NK-92 (cell line): Measurements from ENCODE around the gene LIPT2.
"Not testable (repeated sequence)": the region's sequence is repeated elsewhere in the genome, so short reads cannot be mapped to it uniquely, and the experiment has no call there.

ENCODE experiments used
- DNase-seq: peaks from one replicate; lab custom pipeline; 2025; ENCODE audit not compliant: unreplicated experiment; lab: John Stamatoyannopoulos, UW

The LIPT2 gene

DNA sequence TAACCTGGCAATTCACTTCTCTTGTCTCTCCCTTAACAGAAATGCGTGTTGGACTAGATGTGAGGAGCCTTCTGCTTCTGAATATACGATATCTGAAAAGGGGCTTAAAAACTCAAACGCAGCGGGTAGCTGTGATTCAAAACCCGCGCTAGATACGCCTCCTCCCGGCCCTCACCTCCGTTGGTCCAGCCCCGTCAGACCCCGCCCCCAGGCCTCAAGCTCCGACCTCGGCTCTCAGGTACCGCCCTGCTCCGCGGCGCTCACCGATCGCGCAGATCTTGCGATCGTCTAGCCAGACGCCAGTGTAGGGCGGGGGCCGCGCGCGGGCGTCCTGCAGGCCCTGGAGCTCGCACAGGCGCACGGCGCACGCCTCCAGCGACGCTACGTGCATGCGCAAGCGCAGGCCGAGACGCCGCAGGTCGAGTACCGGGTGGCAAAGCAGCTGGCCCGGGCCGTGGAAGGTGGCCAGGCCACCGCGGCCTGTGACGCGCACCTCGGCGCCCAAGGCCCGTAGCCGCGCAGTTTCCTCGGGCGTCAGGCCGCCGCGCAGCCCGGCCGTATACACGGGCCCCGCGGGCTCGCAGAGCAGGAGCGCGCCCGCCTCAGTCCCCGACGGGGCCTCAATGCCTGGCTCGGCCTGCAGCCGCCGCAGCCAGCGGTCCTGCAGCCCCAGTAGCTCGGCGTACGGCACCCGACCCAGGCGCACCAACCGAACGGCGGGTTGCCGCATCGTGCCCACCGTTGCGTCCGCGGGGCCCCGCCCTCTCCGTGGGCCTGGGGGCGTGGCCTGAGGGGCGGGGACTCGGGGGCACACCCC, at the start of gene LIPT2:
Gene LIPT2 (minus strand): TSS at position 751 of the 817 bp plus-strand sequence. CDS start 21 bp downstream, at position 730.
- peak; percentile 76 for DNase-seq

DNA sequence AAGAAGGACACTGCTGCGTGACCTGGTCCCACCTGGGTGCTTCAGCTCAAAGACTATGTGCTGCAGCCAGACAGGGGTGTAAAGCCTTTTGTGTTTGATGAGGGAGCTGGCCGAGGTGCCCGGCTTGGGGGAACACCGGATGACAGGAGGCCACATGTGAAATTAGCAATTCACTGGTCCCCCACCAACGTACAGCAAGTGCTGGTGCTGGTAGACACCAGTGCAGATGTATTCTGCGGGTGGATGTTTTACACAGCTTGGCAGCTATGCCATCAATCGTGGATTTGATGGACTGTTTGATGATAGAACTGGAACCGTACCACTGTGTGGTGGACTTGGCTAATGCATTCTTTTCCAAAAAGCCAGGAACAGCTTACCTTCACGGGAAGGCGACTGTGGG, 47.9 kb upstream of the LIPT2 start:
- no peak for DNase-seq

DNA sequence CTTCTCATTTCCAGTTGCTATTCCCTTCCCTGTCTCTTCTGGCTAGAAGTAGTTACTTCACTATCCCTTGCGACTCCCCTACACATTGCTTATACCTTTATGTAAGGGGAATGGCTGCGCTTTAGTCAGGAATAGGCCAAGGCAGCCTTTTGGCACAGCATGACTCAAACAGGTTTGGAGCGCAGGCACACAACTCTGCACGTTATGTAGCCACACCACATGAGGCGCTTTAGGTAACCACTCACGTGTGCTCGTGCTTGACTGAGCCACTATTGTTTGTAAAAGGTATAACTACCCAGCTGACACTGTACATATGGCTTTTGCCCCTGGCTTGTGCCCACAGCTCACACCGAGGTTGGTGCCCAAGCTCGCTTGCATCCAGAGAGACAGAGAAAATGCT, 46.7 kb upstream of the LIPT2 start:
- no peak for DNase-seq

DNA sequence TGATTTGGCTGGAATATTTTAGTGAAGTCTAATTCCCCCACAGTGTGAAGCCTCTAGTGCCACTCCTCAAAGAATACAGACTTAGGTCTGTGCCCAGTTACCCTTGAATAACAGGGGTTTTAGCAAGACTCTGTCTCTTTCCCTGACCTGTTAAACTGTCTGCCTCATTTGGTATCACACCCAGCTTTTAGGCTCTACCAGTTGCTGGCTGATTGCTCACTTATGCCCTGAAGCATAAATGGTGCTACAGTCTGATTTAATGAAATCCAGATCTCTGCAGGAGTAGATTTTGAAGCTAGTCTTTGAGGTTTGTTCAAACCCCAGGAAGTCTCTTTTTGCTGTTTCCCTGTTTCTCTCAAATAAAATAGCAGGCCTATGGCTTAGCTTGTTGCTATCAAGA, 45.2 kb upstream of the LIPT2 start:
- DNase-seq = no peak

DNA sequence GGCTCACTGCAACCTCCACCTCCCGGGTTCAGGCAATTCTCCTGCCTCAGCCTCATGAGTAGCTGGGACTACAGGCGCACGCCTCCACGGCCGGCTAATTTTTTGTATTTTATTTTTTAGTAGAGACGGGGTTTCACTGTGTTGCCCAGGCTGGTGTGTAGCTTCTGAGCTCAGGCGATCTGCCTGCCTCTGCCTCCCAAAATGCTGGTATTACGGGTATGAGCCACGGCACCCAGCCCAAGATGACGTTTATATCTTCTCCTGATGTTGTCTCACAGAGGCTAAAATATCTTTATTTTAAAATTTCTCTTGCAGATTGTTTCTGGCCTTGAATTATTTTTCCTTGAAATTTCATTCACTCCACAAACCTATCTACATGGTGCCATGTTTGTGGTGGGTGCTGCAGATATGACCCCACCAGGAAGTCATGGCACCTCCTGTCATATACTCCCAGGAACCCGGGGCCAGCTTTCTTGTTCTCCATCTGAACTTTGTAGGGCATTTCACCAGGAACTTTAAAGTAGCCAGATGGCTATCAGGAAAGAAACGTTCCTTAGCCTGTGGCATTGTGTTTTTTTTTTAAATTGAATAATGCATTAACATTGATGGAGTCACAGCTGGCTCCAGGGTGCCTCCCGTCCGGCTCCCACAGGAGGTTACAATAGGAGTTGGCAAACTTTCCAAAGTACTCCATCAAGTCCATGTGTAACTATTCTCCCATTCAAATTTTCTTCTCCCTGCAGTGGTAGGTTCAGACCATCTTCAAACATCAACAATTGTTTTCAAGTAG, 42.0 kb upstream of the LIPT2 start:
- DNase-seq = no peak

DNA sequence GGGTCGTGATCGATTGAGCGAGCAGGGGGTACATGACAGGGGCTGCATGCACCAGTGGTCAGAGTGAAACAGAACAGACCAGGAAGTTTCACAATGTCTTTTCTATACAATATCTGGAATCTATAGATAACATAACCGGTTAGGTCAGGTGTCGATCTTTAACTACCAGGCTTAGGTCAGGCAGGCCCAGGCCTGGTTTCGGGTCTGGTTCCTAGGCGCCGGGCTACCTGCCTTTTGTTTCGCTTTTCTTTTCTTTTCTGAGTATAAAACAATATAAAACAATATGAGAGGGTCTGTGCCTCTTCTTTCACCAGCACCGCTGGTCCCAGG, 41.4 kb upstream of the LIPT2 start:
- DNase-seq = not testable (repeated sequence)

DNA sequence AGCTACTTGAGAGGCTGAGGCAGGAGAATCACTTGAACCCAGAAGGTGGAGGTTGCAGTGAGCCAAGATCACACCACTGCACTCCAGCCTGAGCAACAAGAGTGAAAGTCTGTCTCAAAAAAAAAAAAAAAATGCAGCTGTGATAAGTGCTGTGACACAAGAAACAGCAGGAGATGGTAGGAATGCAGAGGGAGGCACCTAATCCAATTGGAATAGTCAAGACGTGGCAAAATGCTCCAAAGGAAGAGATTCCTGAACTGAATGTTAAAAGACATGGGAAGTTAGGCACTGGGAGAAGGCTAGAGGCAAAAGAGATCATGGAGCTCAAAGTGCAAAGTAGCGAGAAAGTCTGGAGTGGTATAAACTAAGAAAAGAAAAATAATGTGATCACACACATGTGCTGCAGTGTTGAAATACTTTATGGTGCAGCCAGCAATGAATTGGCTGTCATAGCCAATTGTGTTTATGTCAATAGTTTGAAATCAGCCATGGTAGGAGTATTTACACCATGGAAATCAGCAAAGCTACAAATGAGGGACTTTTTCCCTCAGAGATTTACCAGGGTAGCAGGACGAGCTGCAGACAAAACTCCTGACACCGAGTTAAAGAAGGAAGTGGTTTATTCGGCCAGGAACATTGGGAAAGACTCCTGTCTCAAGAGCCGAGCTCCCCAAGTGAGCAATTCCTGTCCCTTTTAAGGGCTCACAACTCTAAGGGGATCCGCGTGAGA, 40.9 kb upstream of the LIPT2 start:
- no peak for DNase-seq

DNA sequence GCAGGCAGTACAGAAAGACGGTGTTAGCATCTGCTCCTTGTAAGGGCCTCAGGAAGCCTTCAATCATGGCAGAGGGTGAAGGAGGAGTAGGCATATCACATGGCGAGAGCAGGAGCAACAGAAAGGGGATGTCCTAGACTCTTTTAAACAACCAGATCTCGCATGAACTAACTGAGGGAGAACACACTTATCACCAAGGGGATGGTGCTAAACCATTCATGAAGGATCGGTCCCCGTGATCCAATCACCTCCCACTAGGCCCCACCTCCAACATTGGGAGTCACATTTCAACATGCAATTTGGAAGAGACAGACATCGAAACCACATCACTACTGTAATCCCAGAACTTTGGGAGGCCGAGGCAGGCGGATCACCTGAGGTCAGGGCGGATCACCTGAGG, 39.9 kb upstream of the LIPT2 start:
- no peak for DNase-seq

DNA sequence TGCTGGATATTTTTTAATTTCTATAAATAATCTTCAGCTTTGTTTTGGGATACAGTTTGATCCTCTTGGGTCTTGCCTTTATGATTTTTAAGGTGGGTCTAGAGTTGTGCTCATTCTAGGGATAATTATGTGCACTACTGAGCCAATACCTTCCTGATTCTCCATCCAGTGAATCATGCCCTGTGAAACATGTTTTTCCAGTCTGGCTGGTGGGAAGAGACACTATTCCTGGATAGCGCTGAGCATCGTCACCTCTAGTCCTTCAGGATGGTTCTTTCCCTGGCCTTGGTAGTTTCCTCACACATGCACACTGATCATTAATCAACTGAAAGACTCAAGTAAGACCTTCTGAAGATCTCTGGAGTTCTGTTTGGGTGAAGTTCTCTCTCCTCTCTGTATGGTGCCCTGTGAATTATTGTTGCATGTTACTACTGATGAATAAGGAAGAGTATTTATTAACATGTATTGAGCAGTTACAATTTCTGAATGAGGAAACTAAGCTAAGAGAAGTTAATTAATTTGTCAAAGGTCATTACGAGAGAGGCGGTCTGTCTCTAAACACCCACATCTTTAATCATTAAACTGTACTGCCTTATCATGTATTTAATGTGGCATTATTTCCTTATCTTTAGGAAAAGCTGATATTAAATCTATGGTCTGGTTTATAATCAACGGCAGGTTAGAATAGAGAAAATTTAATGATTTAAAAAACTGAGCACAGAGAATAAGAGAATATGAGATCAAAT, 39.1 kb upstream of the LIPT2 start:
- no peak for DNase-seq

DNA sequence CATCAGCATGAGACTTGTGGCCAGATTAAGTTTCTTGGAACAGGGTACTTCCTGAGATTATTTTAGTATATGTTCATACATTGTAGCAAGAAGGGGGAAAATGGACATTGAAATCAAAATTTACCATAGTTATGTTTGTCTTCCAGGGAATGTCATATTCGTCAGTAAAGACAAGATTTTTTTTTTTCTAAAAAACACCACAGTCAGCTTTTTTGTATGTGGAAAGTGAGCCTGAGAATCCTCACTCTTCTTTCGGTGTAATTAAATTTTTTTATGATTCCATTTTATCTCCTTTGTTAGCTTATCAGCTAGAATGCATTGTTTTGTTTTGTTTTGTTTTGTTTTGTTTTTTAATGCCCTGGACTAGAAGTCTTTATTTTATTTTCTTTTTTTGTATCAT, 31.5 kb upstream of the LIPT2 start:
- DNase-seq = no peak

DNA sequence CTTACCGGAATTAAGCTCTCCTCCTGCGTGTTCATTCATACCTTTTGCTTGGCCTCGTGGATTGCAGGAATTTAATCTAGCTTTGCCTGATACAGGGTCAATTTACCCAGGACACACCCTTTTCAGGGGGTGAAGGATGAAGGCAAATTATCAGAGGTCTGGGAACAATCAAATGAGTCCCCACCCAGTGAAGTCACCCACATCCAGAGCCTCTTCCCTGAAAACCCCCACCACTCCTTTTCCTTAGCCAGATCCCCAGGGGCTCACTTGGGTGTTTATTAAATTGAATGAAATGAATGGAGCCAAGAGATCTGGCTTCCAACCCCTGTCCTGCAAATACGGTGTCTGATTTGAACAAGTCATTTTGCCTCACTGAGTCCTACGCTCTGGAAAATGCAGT, 31.0 kb upstream of the LIPT2 start:
- DNase-seq = no peak

DNA sequence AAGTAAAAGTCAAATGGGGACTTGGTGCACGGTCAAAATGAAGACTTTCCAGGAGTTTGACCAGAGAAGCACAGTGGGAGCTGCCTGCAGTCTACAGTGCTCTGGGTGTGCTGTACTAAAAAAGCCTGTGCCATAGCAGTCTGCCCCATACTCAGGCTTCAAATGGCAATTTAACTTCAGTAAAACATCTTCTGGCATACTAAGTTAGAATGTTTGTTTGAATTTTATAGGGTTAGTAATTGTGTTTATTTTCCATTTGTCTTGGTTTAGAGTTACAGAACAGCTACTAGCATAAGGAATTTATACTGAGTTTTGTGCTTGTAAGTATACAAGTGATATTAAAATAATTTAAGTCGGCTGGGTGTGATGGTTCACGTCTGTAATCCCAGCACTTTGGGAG, 29.3 kb upstream of the LIPT2 start:
- no peak for DNase-seq

DNA sequence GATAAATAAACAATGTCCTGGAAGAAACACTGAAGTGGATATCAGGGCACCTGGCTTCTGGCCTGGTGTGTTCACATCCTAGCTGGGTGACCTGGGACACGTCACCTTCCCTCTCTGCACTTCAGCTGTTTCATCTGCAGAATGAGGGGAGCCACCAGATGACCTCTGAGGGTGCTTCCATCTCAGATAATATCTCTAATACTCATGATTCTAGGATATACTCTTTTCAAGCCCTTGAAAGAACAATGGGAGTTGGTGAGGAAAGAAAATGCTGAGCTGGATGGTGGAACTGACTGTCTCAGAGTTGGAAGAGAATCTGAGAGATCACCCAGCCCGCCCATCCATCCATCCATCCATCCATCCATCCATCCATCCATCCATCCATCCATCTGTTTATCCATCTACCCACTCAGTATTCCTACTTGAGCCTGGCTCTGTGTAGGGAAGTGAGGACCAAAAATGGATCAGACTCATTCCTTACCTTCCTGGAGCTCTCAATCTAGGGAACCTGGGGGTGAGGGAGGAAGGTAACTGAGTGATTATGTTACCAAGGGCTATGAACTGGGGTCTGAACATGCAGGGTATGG, 28.2 kb upstream of the LIPT2 start:
- DNase-seq = no peak

DNA sequence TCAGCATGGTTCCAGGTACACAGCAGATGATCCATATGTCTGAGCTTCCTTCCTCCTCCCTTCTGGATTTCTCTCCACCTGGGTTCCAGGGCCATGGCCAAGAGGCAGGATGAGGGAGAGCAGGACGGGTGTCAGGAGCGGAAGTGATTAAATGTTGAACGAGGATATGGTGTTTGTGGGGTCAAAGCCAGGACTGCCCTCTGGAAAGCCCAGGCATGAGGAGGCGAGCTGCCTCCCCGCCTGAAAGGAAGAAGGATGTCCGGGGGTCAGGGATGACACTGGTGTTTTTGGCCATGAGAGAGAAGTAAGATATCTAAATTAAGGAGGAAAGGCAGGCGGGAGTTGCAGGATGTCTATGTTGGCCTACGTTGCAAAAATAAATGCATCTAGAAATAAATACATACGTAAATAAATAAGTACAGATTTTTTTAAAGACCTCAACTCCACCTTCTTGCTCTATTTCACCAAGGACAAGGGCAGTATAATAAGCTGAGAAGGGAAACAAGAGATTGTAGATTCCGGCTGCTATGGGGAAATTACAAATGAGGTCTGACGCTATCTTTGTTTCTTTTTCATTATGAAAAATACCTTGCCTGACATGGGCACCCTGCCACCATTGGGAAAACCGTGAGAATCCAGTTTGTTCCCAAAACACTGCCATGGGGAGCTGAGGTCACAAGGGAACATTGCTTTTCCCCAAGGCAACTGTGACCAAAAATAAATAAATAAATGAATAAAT, 27.6 kb upstream of the LIPT2 start:
- no peak for DNase-seq

DNA sequence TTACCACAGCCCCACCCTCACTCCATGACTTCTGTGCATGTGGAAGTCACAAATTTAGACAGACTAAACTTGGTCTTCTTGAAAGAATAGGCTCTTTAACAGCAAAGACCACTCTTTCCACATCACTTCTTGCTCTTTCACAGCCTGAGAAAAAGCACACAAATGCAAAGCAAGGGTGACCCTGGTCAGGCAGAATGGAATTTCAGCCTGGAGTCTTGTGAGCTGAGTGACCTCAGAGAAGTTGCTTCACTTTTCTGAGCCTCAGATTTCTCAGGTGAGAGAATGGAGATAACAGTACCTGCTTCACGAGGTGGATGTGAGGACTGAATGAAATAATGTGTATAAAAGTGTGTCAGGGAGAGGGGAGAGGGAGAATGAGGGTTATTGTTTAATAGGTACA, 26.8 kb upstream of the LIPT2 start:
- no peak for DNase-seq

DNA sequence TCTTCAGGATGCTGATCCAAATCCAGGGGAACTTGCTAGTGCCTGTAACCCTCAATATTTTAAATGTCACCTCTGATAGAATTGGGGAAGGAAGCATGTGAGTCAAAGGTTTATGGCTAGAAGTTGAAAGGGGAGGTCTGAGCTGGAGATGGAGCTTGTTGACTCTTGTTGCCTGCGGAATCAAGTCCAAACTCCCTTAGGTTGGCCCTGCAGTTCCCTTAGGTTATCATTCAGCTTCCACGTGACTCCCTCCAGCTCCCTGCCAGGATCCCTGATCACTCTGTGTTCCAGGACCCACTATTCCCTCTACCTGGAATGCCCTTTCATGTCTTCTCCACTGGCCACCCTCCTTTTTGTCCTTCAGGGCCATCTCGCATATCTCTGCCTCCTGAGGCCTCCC, 26.2 kb upstream of the LIPT2 start:
- DNase-seq = no peak

DNA sequence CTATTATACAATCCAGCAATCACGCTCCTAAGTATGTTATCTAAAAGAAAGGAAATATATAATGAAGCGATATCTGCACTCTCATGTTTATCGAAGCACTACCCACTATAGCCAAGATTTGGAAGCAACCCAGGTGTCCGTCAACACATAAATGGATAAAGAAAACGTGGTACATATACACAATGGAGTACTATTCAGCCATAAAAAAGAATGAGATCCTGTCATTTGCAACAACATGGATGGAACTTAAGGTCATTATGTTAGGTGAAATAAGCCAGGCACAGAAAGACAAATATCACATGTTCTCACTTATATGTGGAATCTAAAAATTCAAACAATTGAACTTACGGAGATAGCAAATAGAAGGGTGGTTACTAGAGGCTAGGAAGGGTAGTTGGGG, 24.1 kb upstream of the LIPT2 start:
- not testable (repeated sequence) for DNase-seq

DNA sequence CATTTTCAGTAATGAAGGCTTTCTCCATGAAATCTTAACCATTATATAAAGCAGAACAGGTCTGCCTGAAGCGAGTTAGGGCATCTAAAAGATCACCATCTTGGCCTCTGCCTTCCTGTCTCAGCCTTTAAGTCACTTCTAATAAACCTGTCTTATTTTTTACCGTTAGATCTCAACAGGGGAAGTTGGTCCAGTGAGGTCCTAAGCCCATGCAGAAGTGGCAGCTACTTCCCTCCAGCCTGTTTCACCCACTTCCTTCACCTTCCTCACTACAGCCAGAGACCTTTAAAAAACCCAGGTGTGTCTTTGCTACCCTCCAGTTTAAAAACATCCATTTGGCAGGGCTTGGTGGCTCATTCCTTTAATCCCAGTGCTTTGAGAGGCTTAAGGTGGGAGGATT, 14.1 kb upstream of the LIPT2 start:
- no peak for DNase-seq

DNA sequence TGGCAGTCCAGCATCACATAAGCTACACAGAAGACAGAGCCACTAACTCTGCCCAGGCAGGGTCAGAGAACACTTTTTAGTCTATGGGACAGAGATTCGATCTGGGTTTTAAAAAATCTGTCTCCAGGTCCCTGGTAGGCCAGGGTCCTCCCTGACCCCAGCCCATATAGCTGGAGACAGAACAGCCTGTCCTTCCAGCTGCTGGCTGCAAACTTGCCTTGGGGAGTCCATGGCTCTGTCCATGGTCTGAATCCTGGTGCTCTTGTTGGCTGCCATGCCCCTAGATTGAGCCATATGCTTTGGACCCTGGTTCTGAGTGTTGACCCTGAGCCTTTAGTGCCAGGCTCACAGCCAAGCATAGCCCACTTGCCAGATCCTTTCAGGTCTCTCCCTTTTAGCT, 13.3 kb upstream of the LIPT2 start:
- DNase-seq = no peak

DNA sequence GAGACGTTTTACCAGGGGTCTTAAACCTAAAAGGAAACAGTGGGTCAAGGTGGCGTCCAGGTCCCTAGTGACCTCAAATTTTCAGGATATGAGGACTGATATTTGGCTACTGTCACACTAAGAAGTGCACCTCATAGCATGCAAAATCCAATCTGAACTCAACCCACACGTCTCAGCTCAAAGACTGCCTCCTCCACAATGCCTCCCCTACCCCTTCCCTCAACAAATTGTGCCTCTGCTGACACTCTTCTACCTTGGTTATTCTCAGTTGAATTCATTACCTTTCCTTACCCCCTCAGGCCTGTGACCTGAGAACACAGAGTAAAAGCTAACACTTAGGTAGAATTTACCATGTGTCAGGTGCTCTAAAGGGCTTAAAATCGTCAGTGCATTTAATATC, 12.4 kb upstream of the LIPT2 start:
- DNase-seq = no peak
